ENCODE results near the gene HIPK2.
A peak's percentile ranks its signal among the peaks of the same experiment; 100 is the strongest.
"Not testable (repeated sequence)": the region's sequence is repeated elsewhere in the genome, so short reads cannot be mapped to it uniquely, and the experiment has no call there.

The HIPK2 gene

DNA sequence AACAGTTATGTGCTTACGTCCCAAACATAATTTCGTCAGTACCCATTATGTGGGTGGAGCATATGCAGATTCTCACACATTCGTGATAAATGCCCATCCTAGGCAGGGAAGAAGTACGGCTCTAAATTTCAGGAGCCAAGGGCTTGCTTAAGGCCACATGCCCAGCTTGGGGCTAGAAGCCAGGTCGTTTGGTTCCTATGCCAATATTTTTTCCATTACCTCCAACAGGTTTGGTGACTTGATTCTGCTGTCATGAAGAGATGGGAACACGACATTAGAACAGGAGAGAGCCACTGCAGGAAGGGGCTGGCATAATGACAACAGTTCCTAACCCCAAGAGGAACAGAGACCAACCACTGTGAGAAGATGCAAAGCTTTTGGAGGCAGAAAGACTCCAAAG lies 85.1 kb downstream of the HIPK2 start:
- no peak for DNase-seq

DNA sequence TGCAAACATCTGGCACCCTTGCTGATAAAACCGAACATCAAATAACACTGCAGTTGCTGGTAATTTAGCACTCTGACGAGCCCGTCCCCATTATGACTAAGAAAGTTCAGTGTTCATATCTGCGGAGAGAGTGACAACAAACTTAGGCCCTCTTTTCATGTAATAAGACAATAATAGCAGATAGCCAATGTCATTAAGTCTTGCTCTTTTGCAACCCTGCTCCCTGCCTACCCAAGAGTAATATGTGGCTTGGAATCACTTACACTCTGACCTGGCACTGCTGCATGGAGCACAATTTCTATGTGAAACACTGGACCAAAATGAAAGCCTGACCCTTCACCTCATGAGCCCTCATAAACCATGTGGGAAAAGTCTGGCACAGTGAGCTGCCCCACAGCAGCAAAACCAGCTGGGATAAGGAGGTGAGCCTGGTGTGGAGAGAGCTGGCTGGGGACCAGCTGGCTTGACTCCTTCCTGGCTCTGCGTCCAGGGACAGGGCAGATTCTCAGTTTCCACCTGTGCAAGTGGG lies 86.5 kb downstream of the HIPK2 start:
- DNase-seq: peak; percentile 30

DNA sequence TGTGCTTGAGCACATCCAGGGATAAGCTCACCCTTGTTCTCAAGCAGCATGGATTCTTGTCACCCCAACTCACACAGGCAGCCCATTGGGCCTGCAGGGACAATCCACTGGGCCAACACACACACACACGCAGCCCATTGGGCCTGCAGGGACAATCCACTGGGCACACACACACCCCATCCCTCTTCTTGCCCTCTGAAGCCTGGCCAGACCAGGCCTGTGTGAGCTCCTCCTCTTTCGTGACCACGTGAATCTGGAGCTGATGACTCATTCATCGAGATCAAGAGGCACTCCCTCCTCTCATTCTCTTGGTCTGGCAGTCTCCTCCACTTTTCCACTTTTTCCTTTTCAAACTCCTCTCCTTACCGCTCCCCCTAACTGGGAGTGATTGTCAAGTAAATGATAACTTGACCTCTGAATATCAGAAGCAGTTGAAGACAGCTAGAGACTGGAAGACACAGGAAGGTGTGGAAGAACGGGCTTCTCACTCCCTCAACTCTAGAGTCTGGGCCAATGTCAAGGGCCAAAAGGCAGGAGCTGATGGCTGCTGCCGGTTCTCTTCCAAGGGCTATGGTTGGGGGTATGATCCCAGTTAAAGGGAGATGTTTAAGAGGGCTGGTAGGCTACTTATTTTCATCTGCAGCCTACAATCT lies 89.7 kb downstream of the HIPK2 start:
- DNase-seq: no peak

DNA sequence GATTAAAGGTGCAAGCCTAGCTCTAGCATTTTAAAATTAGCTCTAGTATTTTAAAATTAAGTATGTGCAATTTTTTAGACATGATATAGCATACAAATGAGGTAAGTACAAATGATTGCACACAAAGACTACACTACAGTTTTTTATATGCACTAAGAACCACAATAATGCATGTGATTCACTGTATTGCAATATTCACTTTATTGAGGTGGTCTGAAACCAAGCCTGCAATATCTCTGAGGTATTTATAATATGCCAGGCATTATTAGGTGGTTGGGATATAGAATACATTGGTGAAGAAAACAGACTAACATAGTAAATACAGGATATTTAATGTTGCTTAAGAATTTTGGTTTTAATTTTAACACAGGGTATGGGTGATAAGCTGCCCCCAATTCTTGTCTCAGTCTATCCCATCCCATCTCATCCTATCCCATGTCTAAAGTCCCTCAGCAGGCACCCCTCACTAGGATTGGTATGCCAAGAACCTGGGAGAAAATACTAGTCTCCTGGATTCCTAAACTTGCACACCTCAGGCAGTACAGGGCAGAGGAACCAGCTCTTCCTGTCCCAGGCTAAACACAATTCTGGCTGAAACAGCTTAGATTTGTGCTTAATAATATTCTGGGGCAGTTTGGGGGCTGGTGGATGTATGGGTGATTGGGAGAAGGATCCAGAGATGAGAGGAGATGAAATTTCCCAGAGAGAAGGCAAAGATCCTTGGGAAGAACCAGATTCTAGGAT lies 90.4 kb downstream of the HIPK2 start:
- no peak for DNase-seq

DNA sequence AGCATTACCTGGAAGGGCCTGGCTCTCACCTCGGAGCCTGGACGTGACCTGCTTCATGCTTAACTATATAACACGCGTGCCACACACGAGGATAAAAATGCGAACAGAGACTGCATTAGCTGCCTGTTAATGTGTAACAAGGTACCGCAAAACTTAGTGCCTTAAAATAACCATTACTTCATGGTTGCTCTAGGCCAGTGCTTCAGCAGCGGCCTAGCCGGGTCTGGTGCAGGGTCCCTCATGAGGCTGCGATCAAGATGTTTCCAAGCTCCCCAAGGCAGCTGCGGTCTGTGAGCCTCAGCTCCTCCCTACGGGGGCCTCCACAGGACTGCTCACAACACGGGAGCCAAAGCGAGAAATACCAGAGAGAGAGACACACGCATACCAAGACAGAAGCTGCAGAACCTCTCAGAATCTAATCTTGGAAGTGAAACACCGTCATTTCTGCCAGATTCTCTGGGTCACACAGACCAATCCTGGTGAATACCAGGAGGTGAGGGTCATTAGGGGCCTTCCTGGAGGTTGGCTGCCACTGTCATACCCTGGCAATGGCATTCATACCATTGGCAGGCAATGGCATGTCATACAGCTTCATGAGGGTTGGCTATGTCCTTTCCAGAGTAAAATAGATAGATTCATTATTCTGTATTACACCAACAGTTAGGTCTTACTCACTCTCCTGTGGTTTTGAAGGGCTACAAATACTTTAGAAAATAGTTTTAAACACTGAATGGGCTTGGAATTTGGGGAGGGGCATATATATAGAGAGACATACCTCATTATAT lies 94.5 kb downstream of the HIPK2 start:
- DNase-seq: no peak

DNA sequence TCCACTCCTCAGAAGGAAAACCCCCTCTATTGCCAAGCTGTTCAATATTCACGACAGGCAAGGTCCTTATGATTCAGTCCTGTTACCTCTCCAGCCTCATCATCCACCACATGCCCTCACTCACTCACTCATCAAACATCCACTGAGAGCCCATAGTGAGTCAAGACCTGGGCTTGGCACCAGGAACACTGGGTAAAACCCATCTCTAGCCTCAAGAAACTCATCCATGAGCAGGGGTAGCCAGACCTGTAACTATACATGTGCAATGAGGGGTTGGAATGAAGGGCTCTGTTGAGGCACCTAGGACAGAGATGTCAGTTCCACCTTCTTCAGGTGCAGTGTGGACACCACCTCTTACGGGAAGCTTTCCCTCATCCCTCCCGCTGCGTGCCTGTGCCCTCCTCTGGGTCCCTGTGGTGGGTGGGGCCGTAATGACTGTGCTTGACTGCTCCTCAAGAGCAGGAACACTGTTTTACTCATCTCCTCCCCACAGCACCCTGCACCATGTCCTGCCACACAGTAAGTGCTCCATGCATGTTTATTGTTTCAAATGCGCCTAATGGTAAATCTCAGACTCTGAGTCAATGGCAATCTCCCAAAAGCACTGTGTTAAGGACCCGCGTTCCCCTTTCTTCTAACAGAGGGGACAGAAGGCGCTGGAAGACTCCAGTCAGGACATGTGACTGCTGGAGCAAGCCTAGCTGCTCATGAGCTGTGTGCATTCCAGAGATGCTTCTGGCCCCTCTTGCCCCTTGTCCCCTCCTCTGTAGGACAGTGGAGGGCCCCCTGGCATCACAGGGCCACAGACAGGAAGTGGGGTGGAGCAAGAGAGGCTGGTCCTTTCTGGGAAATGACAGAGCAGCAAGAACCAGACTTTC lies 95.4 kb downstream of the HIPK2 start:
- DNase-seq: no peak

DNA sequence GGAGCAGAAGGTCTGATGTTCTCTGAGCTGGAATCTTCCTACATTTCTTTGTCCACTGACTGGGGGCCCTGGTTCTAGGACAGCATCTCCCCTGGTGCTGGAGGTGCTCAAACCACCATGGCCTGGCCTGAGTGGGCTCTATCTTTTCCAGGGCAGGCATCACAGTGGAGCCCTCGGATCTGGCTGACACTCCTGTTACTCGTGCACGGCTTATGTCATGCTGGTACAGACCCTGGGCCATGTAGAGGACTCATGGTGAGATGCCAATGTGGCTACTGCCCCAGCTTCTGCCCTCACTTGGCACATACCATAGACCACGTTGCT lies 96.0 kb downstream of the HIPK2 start:
- no peak for DNase-seq

DNA sequence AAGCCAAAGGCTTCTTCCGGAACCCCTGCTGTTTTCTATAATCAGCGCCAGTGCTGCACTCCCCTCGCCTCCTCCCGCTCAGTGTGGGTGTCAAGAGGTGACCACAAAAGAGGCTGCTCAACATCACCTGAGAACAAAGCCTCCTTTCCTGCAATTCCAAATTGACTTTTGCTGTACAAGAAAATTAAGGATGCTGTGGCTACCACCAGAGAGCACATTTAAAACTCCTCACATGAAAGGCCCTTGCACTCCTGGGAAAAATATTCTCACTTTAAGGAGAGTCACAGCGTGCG lies 96.4 kb downstream of the HIPK2 start:
- no peak for DNase-seq

DNA sequence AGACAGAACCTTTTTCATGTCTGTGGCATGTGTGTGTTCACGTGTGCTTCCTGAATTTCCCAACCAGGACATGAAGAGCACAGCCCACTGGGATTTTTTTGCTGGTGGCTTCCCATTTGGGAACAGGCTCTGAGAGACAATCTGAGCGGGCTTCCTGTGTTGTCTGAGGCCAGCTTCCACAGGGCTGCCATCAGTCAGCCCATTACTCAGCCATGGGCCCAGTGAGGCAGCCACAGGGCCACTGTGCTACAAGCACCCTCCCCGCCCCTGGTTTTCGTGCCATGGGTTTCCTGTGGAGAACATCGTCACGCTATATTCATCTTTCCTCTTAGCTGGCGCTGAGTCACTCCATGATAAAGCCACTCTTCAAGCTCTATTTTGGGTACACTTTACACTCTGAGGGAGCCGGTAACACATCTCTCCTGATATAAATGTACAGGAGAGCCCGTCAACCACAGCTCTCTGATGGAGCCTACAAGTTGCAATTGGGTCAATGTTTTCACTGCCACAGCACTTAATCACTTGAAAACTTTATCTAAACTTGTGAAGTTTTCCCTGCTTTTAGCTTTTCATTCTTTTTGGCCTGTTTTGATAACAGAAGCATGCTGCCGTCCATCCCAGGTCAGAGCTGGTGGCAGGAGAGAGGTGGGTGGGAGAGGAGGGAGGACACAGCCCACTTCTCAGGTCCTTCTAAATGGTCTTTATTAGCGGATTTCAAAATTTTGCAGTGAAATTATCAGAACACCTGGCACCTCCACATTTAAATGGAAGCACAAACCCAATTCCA lies 96.9 kb downstream of the HIPK2 start:
- DNase-seq: no peak

DNA sequence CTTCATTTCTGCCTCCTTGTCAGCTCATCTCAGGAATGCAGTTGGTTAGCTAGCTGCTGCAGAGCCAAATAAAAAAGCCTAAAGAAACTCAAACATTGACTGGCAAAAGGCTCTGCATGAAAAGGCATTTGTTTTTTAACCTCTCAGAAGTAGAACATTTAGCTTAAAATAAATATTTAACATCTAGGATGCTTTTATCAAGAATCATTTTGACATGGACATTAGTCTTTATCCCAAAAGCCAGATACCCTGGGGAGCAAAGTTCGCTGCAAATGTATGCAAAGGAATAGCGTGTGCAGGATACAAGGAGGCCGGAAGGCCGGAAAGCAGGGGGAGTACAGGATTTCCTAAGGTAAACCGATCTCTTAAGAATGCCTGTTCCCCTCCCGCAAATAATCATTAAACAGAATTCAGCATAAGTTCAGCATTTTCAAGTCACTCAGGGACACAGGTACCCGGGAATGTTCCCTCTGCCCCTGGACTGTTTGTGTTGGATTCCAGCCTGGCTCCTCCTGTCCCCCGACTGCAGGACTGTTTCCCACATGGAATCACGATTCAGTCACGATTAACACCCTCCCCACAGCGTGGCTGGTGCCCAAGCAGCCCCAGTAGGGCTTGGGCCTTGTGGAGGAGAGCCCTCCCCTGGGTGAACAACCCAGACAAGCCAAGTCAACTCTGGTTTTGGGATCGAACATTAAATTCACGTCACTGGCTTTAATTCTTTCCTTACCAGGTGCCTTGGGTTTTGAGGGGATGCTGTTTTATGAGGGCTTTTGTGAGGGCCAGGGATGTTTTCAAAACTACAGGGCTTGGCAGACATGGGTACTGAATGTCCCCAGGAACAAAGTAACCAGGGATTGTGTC lies 97.8 kb downstream of the HIPK2 start:
- no peak for DNase-seq

DNA sequence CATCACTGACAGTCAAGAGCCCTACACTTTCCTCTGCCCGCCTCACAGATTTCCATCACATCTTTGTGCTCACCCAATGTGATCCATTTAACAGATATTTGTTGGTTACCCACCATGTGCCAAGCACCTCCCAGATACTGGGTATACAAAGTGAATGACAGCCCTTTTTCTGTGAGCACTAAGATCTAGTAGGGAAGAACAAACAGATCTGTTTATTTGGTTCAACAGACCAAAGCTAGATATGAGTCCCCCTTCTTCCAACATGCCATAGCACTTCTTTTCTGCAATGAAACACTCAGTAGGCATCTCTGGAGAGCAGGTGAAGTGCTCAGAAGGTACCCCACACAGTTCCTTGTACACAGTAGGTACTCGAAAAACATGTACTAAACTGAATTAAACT lies 101.4 kb downstream of the HIPK2 start:
- no peak for DNase-seq

DNA sequence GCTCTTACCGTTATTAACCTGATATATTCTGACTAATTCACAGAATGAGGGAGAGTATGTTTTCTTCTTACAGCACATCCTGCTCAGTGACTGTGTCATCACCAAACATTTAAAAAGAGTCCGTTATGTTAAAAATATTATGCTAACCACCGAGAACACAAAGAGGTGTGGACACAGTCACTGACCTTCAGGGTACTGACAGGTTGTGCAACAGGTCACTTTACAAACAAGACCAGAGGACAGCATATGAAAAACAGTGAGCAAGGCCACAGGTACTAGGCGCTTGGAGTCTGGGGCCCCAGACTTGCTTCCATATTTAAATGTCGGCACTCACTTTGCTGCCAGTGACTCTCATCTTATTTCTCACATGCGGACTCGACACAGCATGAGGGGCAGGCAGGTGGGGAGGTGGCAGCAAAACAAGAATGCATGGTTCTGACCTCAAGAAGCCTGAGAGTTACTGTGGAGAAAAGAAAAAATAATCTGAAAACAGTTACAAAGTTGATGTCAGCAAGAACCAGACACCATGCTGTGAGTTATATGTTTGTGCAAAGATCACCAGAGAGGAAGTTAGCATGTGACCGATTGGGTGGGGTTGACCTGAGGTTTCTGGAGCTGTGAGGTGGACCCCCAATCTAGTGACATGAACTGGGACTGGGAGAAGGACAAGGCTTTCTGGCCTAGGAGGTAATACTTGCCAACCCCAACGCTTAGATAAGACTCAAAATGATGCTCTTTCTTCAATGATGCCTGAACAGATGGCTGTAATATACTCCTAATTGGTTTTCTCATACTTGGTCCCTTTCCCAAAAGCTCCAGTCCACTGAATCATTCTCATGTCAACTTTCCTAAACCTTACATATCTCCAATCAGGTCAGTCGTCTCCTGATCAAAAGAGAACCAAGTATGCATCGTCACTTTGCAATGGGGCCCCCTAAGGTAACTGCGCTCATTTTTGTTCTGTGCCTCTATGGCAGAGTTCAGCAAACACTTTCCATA lies 102.4 kb downstream of the HIPK2 start:
- no peak for DNase-seq

DNA sequence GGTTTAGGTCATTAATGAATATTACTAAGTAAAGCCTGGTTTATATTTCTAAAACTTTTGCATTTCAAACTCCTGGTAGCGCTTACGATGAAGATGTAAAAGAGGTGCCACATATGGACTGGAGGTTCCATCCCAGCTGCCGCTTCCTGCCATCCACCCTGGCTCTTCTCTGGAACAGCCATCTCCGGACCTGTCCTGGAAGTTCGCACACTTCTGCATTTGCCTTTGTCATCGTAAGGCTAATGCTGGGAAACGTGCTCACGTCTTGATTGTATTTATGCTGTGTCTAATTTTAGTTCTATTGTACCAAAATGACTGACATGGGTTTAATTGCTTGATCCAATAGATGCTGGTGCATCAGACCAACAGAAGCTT lies 103.1 kb downstream of the HIPK2 start:
- no peak for DNase-seq

DNA sequence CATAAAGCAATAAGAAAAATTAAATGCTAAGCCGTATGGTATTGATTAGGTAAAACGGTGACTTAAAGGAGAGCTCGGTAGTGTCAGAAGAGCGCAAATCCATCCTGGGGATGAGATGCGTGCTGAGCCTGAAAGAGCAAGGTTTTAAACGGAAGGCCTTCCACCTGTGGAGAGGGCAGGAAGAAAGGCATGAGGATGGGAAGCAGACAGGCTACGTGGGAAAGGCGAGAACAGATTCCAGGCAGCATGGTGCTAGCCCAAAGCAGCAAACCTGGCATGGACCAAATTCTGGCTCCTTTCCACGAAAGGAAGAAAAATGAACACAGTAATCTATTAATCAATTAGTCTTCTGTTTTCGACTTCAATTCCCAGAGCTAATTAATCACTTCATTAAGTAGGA lies 103.5 kb downstream of the HIPK2 start:
- DNase-seq: no peak

DNA sequence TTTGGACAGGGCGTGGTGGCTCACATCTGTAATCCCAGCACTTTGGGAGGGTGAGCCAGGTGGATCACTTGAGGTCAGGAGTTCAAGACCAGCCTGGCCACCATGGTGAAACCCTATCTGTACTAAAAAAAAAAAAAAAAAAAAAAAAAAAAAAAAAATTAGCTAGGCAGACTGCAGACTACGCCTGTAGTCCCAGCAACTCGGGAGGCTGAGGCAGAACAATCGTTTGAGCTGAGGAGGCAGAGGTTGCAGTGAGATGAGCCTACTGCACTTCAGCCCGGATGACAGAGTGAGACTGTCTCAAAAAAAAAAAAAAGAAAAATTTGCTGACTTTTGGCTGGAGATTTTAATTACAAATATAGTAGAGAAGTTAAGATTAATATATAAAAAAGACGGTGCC lies 104.0 kb downstream of the HIPK2 start:
- no peak for DNase-seq

DNA sequence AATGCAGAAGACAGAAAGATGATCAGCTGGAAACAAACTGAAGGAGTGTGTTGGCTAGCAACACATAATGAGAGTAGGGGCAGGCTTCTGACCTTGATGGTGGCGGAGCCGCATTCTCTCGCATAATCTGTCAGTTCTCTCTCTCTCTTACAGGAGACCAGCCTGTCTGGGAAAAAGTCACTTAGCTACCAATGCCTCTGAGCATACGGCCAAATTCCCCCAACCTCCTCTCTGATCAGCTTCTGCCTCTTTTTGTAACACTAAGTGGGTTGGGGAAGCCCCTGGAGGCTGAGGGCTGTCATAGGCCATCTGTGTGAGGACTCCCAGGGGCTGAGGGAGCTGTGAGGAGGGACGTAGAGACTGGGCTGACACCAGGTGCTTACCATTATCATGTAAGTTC lies 104.6 kb downstream of the HIPK2 start:
- no peak for DNase-seq

DNA sequence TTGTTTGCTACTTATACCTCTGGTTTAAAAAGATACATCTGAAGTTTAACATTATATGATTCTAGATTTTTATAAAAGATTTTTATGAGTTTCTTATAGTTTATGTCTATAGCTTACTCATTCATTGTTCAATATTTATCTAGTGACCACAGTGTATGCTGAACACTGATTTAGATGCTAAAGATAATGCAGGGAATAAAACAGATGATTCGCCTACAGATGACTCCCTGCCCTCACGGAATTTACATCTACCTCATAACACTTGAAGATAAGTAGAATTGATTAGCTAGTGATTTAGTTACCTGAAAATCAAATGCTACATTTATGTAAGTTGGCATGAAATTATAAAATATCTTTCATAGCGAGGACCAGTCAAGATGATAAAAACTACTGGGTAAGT lies 105.8 kb downstream of the HIPK2 start:
- no peak for DNase-seq

DNA sequence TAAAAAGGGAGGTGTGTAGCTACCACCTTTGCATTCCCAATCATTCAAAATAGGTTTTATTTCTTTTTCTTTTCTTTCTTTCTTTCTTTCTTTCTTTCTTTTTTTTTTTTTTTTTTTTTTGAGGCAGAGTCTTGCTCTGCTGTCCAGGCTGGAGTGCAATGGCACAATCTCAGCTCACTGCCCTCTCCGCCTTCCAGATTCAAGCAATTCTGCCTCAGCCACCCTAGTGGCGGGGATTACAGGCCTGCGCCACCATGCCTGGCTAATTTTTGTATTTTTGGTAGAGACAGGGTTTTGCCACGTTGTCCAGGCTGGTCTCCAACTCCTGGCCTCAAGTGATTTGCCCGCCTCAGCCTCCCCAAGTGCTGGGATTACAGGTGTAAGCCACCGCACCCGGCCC lies 107.1 kb downstream of the HIPK2 start:
- not testable (repeated sequence) for DNase-seq

DNA sequence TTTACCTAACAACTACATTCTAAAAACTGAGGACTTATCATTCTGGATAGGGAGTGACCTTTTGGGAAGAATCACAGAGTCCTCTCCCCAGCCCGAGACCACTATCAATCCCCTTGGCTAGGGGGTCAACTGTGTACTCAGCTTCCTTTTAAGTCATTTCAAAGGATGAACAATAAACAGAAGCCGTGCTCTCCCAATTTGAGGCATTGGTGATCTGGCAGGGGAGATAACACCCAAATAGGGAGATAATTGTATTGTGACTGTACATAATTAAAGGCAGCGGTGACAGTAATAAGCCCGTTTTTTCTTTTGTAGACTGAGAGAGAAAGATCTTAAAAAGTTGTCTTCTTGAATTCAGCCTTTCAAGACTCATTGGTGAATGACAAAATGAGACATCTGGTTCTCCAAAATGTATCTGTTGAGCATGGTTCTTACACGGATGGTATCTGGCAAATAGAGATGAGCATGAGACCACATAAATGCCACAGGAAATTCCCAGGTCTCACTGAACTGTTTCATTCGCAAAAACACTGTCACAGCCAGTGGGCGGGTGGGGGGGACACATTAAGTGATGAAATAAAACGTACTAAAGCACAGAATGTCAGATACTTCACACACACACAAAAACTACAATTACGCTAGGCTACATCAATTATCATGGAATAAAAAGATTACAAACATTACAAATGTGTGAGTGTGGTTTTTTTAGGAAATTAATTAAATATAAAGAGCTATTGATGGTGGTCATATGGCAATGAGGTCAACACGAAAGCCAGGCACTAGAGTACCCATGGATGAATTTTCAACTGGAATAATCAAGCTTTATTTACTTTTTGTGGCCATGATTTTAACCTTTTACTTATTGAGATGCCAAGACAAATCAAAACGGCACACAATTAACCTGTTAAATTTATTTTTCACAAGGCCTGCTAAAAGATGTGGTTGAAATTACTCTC lies 108.4 kb downstream of the HIPK2 start:
- DNase-seq: no peak
